ENCODE data around the gene UVSSA.

Gene UVSSA

DNA sequence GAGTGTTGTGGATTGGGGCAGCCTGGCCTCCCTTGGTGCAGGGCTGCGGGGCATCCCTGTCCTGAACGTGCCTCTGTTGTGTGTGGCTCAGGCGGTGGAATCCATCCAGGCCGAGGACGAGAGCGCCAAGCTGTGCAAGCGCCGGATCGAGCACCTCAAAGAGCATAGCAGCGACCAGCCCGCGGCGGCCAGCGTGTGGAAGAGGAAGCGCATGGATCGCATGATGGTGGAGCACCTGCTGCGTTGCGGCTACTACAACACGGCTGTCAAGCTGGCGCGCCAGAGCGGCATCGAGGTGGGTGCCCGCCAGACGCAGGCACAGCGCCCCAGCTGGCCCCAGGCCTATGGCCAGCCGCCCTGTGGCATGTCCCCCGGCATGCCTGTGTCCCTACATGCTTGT, 31.7 kb upstream of the UVSSA start:
- Histone ChIP-seq H3K79me2 (ENCODE audit: low read length) (peaks cover 19% of the 10 kb centered on the region), H3K4me1 (ENCODE audit: low read length) (no peaks in the 10 kb centered on the region), H3K27ac (ENCODE audit: low read length) (no peak overlapping the region), H2AFZ (ENCODE audit: low read depth, low read length) (no peak overlapping the region), H3K27me3 (ENCODE audit: low read depth, low read length) (no peaks in the 10 kb centered on the region), H3K9ac (ENCODE audit: low read length) (no peak overlapping the region), H3K36me3 (replicated peaks; ENCODE audit: low read depth, low read length) (peaks cover 60% of the 10 kb centered on the region), H3K9me3 (ENCODE audit: insufficient read depth, low read length) (no peaks in the 10 kb centered on the region), H4K20me1 (ENCODE audit: insufficient read depth, low read length) (no peaks in the 10 kb centered on the region; the same call in 1 of the 2 replicates), H3K4me2 (ENCODE audit: low read length) (no peak overlapping the region), H3K4me3 (ENCODE audit: low read length) (no peak overlapping the region)
- TF ChIP-seq, protein P1, sequence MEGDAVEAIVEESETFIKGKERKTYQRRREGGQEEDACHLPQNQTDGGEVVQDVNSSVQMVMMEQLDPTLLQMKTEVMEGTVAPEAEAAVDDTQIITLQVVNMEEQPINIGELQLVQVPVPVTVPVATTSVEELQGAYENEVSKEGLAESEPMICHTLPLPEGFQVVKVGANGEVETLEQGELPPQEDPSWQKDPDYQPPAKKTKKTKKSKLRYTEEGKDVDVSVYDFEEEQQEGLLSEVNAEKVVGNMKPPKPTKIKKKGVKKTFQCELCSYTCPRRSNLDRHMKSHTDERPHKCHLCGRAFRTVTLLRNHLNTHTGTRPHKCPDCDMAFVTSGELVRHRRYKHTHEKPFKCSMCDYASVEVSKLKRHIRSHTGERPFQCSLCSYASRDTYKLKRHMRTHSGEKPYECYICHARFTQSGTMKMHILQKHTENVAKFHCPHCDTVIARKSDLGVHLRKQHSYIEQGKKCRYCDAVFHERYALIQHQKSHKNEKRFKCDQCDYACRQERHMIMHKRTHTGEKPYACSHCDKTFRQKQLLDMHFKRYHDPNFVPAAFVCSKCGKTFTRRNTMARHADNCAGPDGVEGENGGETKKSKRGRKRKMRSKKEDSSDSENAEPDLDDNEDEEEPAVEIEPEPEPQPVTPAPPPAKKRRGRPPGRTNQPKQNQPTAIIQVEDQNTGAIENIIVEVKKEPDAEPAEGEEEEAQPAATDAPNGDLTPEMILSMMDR (IDR thresholded peaks at IDR 0.05; ENCODE audit: low read depth, low read length), result no peak
- TF ChIP-seq EZH2phosphoT487 (IDR thresholded peaks at IDR 0.05; ENCODE audit: low read depth), result no peak

DNA sequence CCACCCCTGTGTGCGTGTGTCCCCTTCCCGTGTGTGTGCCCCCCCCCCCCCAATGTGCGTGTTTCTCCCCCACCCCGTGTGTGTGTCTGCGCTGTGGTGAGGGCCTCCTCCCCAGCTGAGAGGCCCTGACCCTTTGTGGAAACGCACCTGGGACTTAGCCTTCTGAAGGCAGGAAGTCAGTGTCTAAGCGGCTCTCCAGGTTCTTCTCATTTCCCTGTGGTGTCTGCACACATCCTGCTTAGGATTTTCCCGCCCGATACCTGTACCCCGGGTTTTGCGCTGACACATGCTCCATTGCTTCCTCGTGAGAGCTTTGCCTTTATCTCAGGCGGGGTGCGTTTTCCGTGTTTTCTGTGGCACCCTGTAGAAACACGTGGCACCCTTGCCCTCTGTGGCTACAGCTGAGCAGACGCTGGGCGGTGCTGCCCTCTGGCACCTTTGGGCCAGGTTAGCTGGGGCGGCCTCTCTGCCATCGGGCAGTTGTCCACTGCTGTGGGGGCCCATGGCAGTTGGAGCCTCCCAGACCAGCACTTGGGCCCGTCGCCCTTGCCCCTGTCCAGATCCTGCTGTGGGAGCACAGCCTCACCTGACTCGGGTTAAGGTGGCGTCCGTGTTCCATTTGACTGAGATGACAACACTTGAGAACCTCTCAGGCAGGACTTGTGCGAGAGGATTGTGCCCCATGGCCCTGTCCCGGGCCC, 31.0 kb upstream of the UVSSA start:
- Histone ChIP-seq H4K20me1 (ENCODE audit: insufficient read depth, low read length) (no peaks in the 10 kb centered on the region), H3K9me3 (ENCODE audit: insufficient read depth, low read length) (no peaks in the 10 kb centered on the region), H3K9ac (ENCODE audit: low read length) (no peak overlapping the region), H3K36me3 (replicated peaks; ENCODE audit: low read depth, low read length) (peaks cover 58% of the 10 kb centered on the region), H3K4me1 (ENCODE audit: low read length) (no peaks in the 10 kb centered on the region), H3K4me3 (ENCODE audit: low read length) (no peak overlapping the region), H3K4me2 (ENCODE audit: low read length) (no peak overlapping the region), H3K27ac (ENCODE audit: low read length) (no peak overlapping the region), H3K79me2 (ENCODE audit: low read length) (peaks cover 13% of the 10 kb centered on the region), H2AFZ (ENCODE audit: low read depth, low read length) (no peak overlapping the region), H3K27me3 (ENCODE audit: low read depth, low read length) (no peaks in the 10 kb centered on the region)
- TF ChIP-seq EZH2phosphoT487 (IDR thresholded peaks at IDR 0.05; ENCODE audit: low read depth), result no peak
- TF ChIP-seq, protein P1 (IDR thresholded peaks at IDR 0.05; ENCODE audit: low read depth, low read length), result no peak

- Histone ChIP-seq H3K4me2 (ENCODE audit: low read length) (no peak overlapping the region), H3K36me3 (replicated peaks; ENCODE audit: low read depth, low read length) (peaks cover 51% of the 10 kb centered on the region), H3K9me3 (ENCODE audit: insufficient read depth, low read length) (no peaks in the 10 kb centered on the region), H3K4me1 (ENCODE audit: low read length) (no peaks in the 10 kb centered on the region), H4K20me1 (ENCODE audit: insufficient read depth, low read length) (no peaks in the 10 kb centered on the region), H3K9ac (ENCODE audit: low read length) (no peak overlapping the region), H3K27ac (ENCODE audit: low read length) (no peak overlapping the region), H3K79me2 (ENCODE audit: low read length) (peaks cover 6% of the 10 kb centered on the region; the same call in 1 of the 2 replicates), H3K4me3 (ENCODE audit: low read length) (no peak overlapping the region), H2AFZ (ENCODE audit: low read depth, low read length) (no peak overlapping the region), H3K27me3 (ENCODE audit: low read depth, low read length) (no peaks in the 10 kb centered on the region)
- TF ChIP-seq, protein P1 (IDR thresholded peaks at IDR 0.05; ENCODE audit: low read depth, low read length), result no peak
- no peak for TF ChIP-seq EZH2phosphoT487 (IDR thresholded peaks at IDR 0.05; ENCODE audit: low read depth)
Measured at GRCh38 chr4:1316537-1317168, 30.4 kb upstream of the UVSSA start.

DNA sequence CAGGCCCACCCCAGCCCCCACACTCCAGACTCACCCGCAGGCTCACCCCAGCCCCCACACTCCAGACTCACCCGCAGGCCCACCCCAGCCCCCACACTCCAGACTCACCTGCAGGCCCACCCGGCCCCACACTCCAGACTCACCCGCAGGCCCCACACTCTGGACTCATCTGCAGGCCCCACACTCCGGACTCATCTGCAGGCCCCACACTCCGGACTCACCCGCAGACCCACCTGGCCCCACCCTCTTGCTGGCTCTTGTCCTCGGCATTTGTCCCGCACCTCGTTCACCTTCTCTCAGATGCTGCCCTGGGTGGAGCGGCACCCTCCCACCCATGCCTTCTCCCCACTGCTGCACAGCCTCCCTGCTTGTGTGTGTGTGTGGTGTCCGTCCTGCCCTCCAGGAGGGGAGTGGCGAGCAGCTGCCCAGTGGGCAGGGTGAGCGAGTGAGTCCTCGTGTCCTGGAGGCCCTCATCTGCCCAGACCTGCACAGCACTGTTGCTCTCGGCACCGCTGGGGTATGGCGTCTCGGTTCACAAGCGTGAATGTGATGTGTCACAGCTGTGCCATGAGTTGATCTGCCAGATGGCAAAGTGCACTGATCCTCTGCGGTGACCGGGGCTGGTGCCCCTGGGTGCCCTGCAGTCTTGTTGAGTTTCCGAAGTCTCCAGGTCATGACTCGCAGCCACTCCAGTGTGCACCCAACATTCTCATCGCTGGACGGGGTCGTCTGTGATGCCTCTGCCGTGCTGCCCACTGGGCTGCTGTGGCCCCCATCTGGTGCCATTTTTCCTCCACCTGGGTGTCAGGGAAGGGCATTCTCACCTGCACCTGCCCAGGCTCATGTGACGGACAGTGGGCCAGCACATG, 29.6 kb upstream of the UVSSA start:
- Histone ChIP-seq H3K9ac (ENCODE audit: low read length) (no peak overlapping the region), H2AFZ (ENCODE audit: low read depth, low read length) (no peak overlapping the region), H3K4me3 (ENCODE audit: low read length) (no peak overlapping the region), H3K4me2 (ENCODE audit: low read length) (no peak overlapping the region), H3K4me1 (ENCODE audit: low read length) (no peaks in the 10 kb centered on the region), H3K36me3 (replicated peaks; ENCODE audit: low read depth, low read length) (peaks cover 48% of the 10 kb centered on the region), H4K20me1 (ENCODE audit: insufficient read depth, low read length) (no peaks in the 10 kb centered on the region), H3K27ac (ENCODE audit: low read length) (no peak overlapping the region), H3K79me2 (ENCODE audit: low read length) (no peaks in the 10 kb centered on the region), H3K27me3 (ENCODE audit: low read depth, low read length) (no peaks in the 10 kb centered on the region), H3K9me3 (ENCODE audit: insufficient read depth, low read length) (no peaks in the 10 kb centered on the region)
- TF ChIP-seq, protein P1 (IDR thresholded peaks at IDR 0.05; ENCODE audit: low read depth, low read length), result no peak
- no peak for TF ChIP-seq EZH2phosphoT487 (IDR thresholded peaks at IDR 0.05; ENCODE audit: low read depth)
